HG03565 (cell line): ENCODE measurements around the gene MAGI3.

Experiments
- ATAC-seq: cut with Tn5 transposase; IDR thresholded peaks from one replicate; pipeline ENCODE4 v1.9.1; 2021; ENCODE audit warnings: mild to moderate bottlenecking, moderate library complexity; ENCODE audit not compliant: unreplicated experiment

Gene MAGI3

GRCh38 chr1:113389953-113390834, at the start of gene MAGI3:
MAGI3 (plus strand) TSS chr1:113390515; CDS start chr1:113391034, 519 bp downstream.
- ATAC-seq, result peak; percentile 99

DNA sequence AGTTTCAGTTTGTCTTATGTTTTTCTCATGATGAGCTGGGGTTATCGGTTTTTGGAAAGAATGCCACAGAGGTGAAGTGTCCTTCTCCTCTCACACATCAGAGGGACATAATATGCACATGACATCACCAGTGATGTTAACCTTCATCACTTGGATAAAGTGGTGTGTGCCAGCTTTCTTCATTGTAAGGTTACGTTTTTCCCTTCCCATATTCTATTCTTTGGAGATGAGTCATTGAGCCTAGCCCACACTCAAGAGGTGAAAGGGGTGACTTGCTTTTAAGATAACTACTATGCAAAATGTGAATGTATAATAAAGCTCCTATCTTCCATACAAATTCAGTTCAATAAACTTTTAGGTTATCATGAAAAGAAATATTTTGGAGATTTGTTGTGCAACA, 36.7 kb upstream of the MAGI3 start:
- ATAC-seq, result no peak

DNA sequence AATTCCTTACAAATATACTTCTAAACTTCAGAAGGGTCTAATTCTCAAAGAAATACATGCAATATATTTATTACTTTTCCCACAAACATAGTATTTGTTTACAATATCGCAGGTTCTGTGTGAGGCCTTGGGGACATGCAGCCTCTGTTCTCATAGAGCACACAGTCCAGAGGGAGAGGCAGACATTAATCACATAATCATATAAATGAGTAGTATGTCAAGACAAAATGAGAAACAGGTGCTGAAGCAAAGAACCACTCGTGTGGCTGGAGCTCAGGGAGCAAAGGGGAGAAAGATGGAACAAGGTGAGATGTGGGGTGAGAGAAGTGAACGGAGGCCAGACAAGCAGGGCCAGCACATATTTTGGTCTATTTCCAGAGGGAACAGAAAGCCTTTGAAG, 26.4 kb upstream of the MAGI3 start:
- ATAC-seq, result no peak

DNA sequence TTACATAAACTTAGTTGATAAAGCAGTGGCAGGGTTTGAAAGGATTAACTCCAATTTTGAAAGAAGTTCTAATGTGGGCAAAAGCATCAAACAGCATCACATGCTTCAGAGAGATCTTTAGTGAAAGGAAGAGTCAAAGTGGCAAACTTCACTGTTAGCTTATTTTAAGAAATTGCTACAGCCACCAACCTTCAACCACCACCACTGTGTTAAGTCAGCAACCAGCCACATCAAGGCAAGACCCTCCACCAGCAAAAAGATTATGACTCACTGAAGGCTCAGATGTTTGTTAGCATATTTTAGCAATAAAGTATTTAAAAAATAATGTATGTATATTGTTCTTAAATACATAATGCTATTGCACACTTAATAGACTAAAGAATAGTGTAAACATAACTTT, 21.3 kb upstream of the MAGI3 start:
- no peak for ATAC-seq

GRCh38 chr1:113369699-113370098, 20.6 kb upstream of the MAGI3 start:
- ATAC-seq, result no peak

DNA sequence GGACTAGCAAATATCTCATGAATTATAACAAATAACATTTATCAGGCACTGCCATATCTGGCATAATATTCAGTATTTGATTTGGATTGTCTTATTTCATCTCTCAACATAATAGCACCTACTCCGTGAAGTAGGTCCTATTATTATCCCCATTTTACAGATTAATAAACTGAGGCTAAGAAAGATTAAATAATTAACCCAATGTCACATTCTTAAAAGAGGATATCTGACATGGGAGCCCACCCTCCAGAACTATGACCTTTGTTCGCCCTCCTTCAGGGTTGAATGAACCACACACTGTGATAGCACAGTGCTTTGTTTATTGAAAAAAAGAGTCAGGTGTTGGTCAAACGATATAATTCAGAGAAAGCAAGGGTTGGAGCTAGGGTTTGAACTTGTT, 19.4 kb upstream of the MAGI3 start:
- no peak for ATAC-seq

GRCh38 chr1:113372546-113372945, 17.8 kb upstream of the MAGI3 start:
- ATAC-seq, result no peak

DNA sequence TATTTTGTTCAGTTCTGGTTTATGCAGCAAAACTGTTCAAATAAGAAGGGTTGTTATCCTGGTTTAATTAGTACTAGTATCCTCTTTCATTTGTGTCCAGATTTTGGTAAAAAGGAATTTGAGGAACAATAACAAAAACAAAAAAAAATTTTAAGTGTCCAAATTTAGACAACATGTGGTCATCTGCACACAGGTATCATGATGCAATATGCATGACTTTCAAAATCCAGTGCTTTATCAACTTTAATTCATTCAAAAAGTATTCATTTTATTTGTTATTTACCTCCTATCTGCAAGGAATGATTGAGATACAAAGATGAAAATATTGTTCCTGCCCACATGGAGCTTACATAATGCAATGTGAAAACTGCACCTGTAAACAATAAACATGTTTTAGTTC, 16.7 kb upstream of the MAGI3 start:
- ATAC-seq, result no peak

DNA sequence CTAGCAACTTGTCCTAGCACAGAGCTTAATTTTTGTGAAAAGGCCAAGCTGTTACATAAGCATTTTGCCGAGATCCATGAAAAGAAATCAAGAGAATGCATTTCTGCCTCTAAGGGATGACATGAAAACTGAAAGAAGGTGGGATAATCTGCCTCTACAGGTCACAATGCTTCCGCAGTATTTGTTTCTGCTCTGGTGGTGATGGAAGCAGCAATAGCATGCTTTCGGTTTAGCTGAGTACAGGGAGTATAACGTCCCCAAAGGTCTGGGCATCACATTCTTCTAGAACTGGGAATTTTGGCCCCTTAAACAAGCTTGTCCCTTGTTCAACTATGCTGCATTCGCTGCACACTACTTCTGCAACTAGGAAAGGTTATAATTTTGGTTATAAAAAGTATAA, 14.4 kb upstream of the MAGI3 start:
- no peak for ATAC-seq

- no peak for ATAC-seq
These were observed 10.2 kb upstream of the MAGI3 start for GRCh38 chr1:113380075-113380474.

DNA sequence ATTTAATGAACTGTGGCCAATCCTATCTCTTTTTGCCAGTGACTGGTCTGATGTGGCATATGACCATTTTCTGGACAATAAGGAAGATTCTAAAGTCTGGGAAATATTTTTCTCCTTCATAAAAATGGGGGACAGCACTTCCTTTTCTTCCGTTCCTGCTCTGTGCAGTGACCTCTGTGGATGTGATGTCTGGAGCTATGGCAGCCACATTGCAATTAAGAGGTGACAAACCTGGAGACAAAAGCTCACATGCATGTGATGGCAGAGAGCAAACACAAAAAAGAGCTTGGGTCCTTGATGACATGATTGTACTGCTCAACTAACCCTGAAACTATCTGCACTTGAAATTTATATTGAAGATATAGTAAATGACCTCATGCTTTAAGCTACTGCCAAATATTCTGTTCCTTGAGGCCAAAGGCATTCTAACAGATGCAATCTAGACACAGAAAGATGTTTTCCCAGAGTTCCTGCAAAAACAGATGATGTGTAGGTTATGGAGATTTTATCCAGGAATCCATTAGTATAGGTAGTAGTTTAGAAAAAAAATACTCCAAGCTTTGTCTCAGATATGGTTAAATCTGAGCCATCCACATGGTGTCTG, 2.2 kb upstream of the MAGI3 start:
- no peak for ATAC-seq

- no peak for ATAC-seq
These were observed 1.5 kb upstream of the MAGI3 start for GRCh38 chr1:113388621-113389358.

GRCh38 chr1:113389359-113389952, 859 bp upstream of the MAGI3 start:
- ATAC-seq, result no peak

GRCh38 chr1:113390871-113391648, 745 bp downstream of the MAGI3 start:
- no peak for ATAC-seq

GRCh38 chr1:113391649-113392271, 1.4 kb downstream of the MAGI3 start:
- no peak for ATAC-seq

GRCh38 chr1:113392541-113393128, 2.3 kb downstream of the MAGI3 start:
- no peak for ATAC-seq

- ATAC-seq, result no peak
These were observed 3.9 kb downstream of the MAGI3 start for GRCh38 chr1:113394043-113394862.

DNA sequence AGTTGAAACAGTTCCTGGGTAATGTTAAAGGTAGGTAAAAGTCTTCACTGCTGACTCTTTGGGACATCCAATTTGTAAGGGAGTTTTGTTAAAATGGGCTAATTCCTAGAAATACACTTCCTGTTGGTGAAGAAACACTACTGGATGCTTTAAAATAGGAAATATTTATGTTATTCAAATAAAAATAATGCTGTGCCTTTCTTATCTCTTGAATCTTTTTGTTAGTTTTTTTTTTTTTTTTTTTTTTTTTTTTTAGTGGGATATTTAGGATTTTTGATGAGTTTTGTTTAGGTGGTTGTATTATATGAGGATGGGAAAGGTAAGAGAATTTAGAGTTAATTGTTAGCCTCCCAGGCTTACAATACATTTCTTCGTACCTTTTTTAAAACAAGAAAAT, 4.5 kb downstream of the MAGI3 start:
- no peak for ATAC-seq

DNA sequence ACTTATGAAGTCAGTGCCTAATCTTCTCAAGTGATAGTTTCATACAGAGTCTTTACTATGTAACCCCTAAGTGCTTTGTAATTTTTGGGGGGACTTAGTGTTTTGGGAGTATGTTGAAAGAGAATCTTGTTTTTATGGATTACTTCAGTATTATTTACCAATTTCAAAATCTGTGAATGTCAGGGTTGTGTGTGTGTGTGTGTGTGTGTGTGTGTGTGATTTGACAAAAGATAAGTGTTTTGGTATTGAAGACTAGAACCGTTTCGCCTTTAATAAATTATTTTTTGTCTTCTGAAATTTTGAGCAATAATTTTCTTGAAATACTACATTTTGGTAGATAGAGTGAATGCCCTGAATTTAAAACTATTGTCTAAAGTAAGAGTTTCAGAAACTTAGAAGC, 5.8 kb downstream of the MAGI3 start:
- ATAC-seq, result no peak
